Hepatocyte (in vitro differentiated cells): ENCODE results near the gene GALNT13. TPM values are rescaled to one million over a fixed set of nuclear protein-coding genes. Genes with fewer than 3 reads are reported as not detected.

ENCODE experiments used
- DNase-seq: peaks from one replicate; pipeline ENCODE4 v3.0.0-alpha.2; 2016; ENCODE audit warnings: low spot score
- H2AFZ ChIP-seq: fragments of 200-600 bp; sonication (generic); 2 replicates; pipeline ENCODE4 v1.6.0; 2016; ENCODE audit warnings: antibody characterized with exemption, mild to moderate bottlenecking
- H3K27ac ChIP-seq: fragments of 200-600 bp; sonication (generic); 2 replicates; pipeline ENCODE4 v1.5.1; 2016; ENCODE audit warnings: mild to moderate bottlenecking
- H3K27me3 ChIP-seq: fragments of 200-600 bp; sonication (generic); 2 replicates; pipeline ENCODE4 v1.6.1; 2016
- H3K36me3 ChIP-seq: fragments of 200-600 bp; sonication (generic); replicated peaks from 2 replicates; pipeline ENCODE4 v1.5.1; 2016; ENCODE audit warnings: low read depth; ENCODE audit not compliant: insufficient read depth
- H3K4me1 ChIP-seq: fragments of 200-600 bp; sonication (generic); 2 replicates; pipeline ENCODE4 v1.5.1; 2016; ENCODE audit warnings: mild to moderate bottlenecking, moderate library complexity; ENCODE audit not compliant: insufficient read depth
- H3K4me2 ChIP-seq: fragments of 200-600 bp; sonication (generic); 2 replicates; pipeline ENCODE4 v1.6.0; 2016
- H3K4me3 ChIP-seq: fragments of 200-600 bp; sonication (generic); 2 replicates; pipeline ENCODE4 v1.5.1; 2016; ENCODE audit warnings: mild to moderate bottlenecking
- H3K79me2 ChIP-seq: fragments of 200-600 bp; sonication (generic); 2 replicates; pipeline ENCODE4 v1.6.0; 2017; ENCODE audit warnings: mild to moderate bottlenecking
- H3K9me2 ChIP-seq: fragments of 200-600 bp; sonication (generic); replicated peaks from 2 replicates; pipeline ENCODE4 v1.6.0; 2017; ENCODE audit warnings: mild to moderate bottlenecking; ENCODE audit not compliant: insufficient read depth
- H3K9me3 ChIP-seq: fragments of 200-600 bp; sonication (generic); 2 replicates; pipeline ENCODE4 v1.5.1; 2016; ENCODE audit warnings: low read depth, mild to moderate bottlenecking
- H4K20me1 ChIP-seq: fragments of 200-600 bp; sonication (generic); 2 replicates; pipeline ENCODE4 v1.6.0; 2016; ENCODE audit warnings: mild to moderate bottlenecking; ENCODE audit not compliant: insufficient read depth, poor library complexity, severe bottlenecking
- EZH2 ChIP-seq: fragments of 200-600 bp; sonication (generic); IDR thresholded peaks from 2 replicates; pipeline ENCODE4 v1.6.1; 2016; ENCODE audit warnings: antibody characterized with exemption, mild to moderate bottlenecking, borderline replicate concordance
- EZH2phosphoT487 ChIP-seq: fragments of 200-600 bp; sonication (generic); IDR thresholded peaks from one replicate; pipeline ENCODE4 v1.6.1; 2018; ENCODE audit warnings: antibody characterized with exemption, mild to moderate bottlenecking, low read depth, moderate library complexity; ENCODE audit not compliant: unreplicated experiment, severe bottlenecking
- WGBS: methylation state at CpG from one replicate; pipeline ENCODE4 v1.1.6; 2016; ENCODE audit warnings: low lambda C conversion rate; ENCODE audit errors: missing lambda C conversion rate; 5-methylcytosine and 5-hydroxymethylcytosine counted together
- polyA plus RNA-seq: library from polyadenylated mRNA; unstranded; fragments of >200 nt; fragmentation: Nextera tagmentation; extraction: Ambion mirVana; gene quantifications from 2 replicates; pipeline ENCODE4 v1.2.1, GENCODE V29; 2016
- total RNA-seq: library from RNA; depleted of rRNA; stranded (reverse); fragments of >200 nt; gene quantifications from 2 replicates; pipeline ENCODE4 v1.2.3, GENCODE V29; 2014
- TF ChIP-seq, protein P1 (sequence below): fragments of 200-600 bp; sonication (generic); IDR thresholded peaks from 2 replicates; pipeline ENCODE4 v1.5.1; 2016; ENCODE audit warnings: antibody characterized with exemption, mild to moderate bottlenecking; ENCODE audit not compliant: poor library complexity

The GALNT13 gene
- total and polyA plus RNA-seq, 2 experiments from 2014 or later = 25.6 to 53.5 TPM

GRCh38 chr2:153870308-153870707 is 1.4 kb upstream of the GALNT13 start:
- no peaks in the 10 kb centered on the region for H3K4me1 ChIP-seq
- no peak overlapping the region for H3K27ac ChIP-seq
- peaks cover 7% of the 10 kb centered on the region for H3K79me2 ChIP-seq
- WGBS = 44% methylated on average over 3 of the region's 3 CpGs
- H3K9me3 ChIP-seq = no peaks in the 10 kb centered on the region
- no peak overlapping the region for H3K4me3 ChIP-seq
- H4K20me1 ChIP-seq = no peaks in the 10 kb centered on the region
- DNase-seq = peak; percentile 23
- peaks cover 21% of the 10 kb centered on the region for H3K27me3 ChIP-seq
- TF ChIP-seq EZH2phosphoT487 (no peak), EZH2 (no peak)
- TF ChIP-seq, protein P1, sequence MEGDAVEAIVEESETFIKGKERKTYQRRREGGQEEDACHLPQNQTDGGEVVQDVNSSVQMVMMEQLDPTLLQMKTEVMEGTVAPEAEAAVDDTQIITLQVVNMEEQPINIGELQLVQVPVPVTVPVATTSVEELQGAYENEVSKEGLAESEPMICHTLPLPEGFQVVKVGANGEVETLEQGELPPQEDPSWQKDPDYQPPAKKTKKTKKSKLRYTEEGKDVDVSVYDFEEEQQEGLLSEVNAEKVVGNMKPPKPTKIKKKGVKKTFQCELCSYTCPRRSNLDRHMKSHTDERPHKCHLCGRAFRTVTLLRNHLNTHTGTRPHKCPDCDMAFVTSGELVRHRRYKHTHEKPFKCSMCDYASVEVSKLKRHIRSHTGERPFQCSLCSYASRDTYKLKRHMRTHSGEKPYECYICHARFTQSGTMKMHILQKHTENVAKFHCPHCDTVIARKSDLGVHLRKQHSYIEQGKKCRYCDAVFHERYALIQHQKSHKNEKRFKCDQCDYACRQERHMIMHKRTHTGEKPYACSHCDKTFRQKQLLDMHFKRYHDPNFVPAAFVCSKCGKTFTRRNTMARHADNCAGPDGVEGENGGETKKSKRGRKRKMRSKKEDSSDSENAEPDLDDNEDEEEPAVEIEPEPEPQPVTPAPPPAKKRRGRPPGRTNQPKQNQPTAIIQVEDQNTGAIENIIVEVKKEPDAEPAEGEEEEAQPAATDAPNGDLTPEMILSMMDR = peak; percentile 23
- H3K9me2 ChIP-seq = no peaks in the 10 kb centered on the region
- H2AFZ ChIP-seq = no peak overlapping the region
- peak overlapping the region; percentile 95 for H3K4me2 ChIP-seq
- H3K36me3 ChIP-seq = no peaks in the 10 kb centered on the region

GRCh38 chr2:153872311-153873051 is 759 bp downstream of the GALNT13 start:
- WGBS = under 1% methylated on average over 44 of the region's 56 CpGs
- H3K27me3 ChIP-seq = peaks cover 21% of the 10 kb centered on the region
- no peaks in the 10 kb centered on the region for H3K4me1 ChIP-seq
- no peaks in the 10 kb centered on the region for H4K20me1 ChIP-seq
- H3K79me2 ChIP-seq = peaks cover 12% of the 10 kb centered on the region
- no peaks in the 10 kb centered on the region for H3K36me3 ChIP-seq
- no peaks in the 10 kb centered on the region for H3K9me2 ChIP-seq
- peak overlapping the region; percentile 95 for H3K4me2 ChIP-seq
- H3K27ac ChIP-seq = no peak overlapping the region
- H3K9me3 ChIP-seq = no peaks in the 10 kb centered on the region
- peak overlapping the region; percentile 25 for H2AFZ ChIP-seq
- no peak for TF ChIP-seq EZH2phosphoT487
- no peak for TF ChIP-seq EZH2
- TF ChIP-seq, protein P1 = no peak
- H3K4me3 ChIP-seq = peak overlapping the region; percentile 62
- peak; percentile 40 for DNase-seq

- Histone ChIP-seq H3K4me3 (peak overlapping the region; percentile 62), H4K20me1 (no peaks in the 10 kb centered on the region), H3K27me3 (peaks cover 21% of the 10 kb centered on the region), H3K36me3 (no peaks in the 10 kb centered on the region), H3K79me2 (peaks cover 15% of the 10 kb centered on the region), H2AFZ (peak overlapping the region; percentile 25), H3K4me2 (peak overlapping the region; percentile 95), H3K4me1 (no peaks in the 10 kb centered on the region), H3K9me2 (no peaks in the 10 kb centered on the region), H3K27ac (no peak overlapping the region), H3K9me3 (no peaks in the 10 kb centered on the region)
- TF ChIP-seq EZH2 = peak; percentile 42
- TF ChIP-seq, protein P1 = no peak
- DNase-seq = peak; percentile 38
- 7% methylated on average over 36 of the region's 36 CpGs for WGBS
Observed at GRCh38 chr2:153873052-153874048, 1.6 kb downstream of the GALNT13 start.
